ENCODE data around the gene BSG.

BSG gene

GRCh38 chr19:570251-570686, 2.1 kb upstream of the BSG start:
- TF ChIP-seq JUND (IDR thresholded peaks at IDR 0.05; ENCODE audit: low read depth) = no peak
- in situ Hi-C loops (cut with HindIII; ENCODE audit: low pct_unique_long_range_greater_than_20kb, low sequenced_read_pairs) = no loop called here
- DNase-seq (ENCODE audit: low read depth in 1 of 2, low spot score in 1 of 2) = peak in 1 of 2 experiments; percentile 60

- in situ Hi-C loops (cut with HindIII; ENCODE audit: low pct_unique_long_range_greater_than_20kb, low sequenced_read_pairs) = no loop called here
- peak; percentile 68 to 97 for DNase-seq (ENCODE audit: low read depth in 1 of 2, low spot score in 1 of 2)
- TF ChIP-seq JUND (IDR thresholded peaks at IDR 0.05; ENCODE audit: low read depth) = no peak
Observed at GRCh38 chr19:570937-571565, 1.3 kb upstream of the BSG start.

GRCh38 chr19:571566-571974, 826 bp upstream of the BSG start:
- DNase-seq (ENCODE audit: low read depth in 1 of 2, low spot score in 1 of 2) = peak in 1 of 2 experiments; percentile 73
- TF ChIP-seq JUND (IDR thresholded peaks at IDR 0.05; ENCODE audit: low read depth) = no peak
- in situ Hi-C loops (cut with HindIII; ENCODE audit: low pct_unique_long_range_greater_than_20kb, low sequenced_read_pairs) = no loop called here

GRCh38 chr19:572743-573518, 535 bp downstream of the BSG start:
- in situ Hi-C loops (cut with HindIII; ENCODE audit: low pct_unique_long_range_greater_than_20kb, low sequenced_read_pairs) = no loop called here
- peak in 1 of 2 experiments; percentile 56 for DNase-seq (ENCODE audit: low read depth in 1 of 2, low spot score in 1 of 2)
- no peak for TF ChIP-seq JUND (IDR thresholded peaks at IDR 0.05; ENCODE audit: low read depth)

- no peak for TF ChIP-seq JUND (IDR thresholded peaks at IDR 0.05; ENCODE audit: low read depth)
- in situ Hi-C loops (cut with HindIII; ENCODE audit: low pct_unique_long_range_greater_than_20kb, low sequenced_read_pairs) = no loop called here
- no peak for DNase-seq (ENCODE audit: low read depth in 1 of 2, low spot score in 1 of 2)
Observed at GRCh38 chr19:573519-573825, 1.1 kb downstream of the BSG start.

GRCh38 chr19:574658-575526, 2.5 kb downstream of the BSG start:
- in situ Hi-C loops (cut with HindIII; ENCODE audit: low pct_unique_long_range_greater_than_20kb, low sequenced_read_pairs) = no loop called here
- no peak for DNase-seq (ENCODE audit: low read depth in 1 of 2, low spot score in 1 of 2)
- no peak for TF ChIP-seq JUND (IDR thresholded peaks at IDR 0.05; ENCODE audit: low read depth)

GRCh38 chr19:575527-576506, 3.4 kb downstream of the BSG start:
- in situ Hi-C loops (cut with HindIII; ENCODE audit: low pct_unique_long_range_greater_than_20kb, low sequenced_read_pairs) = no loop called here
- no peak for DNase-seq (ENCODE audit: low read depth in 1 of 2, low spot score in 1 of 2)
- no peak for TF ChIP-seq JUND (IDR thresholded peaks at IDR 0.05; ENCODE audit: low read depth)

- DNase-seq (ENCODE audit: low read depth in 1 of 2, low spot score in 1 of 2) = no peak
- in situ Hi-C loops (cut with HindIII; ENCODE audit: low pct_unique_long_range_greater_than_20kb, low sequenced_read_pairs) = no loop called here
- TF ChIP-seq JUND (IDR thresholded peaks at IDR 0.05; ENCODE audit: low read depth) = no peak
Observed at GRCh38 chr19:576768-577438, 4.5 kb downstream of the BSG start.

- DNase-seq (ENCODE audit: low read depth in 1 of 2, low spot score in 1 of 2) = no peak
- in situ Hi-C loops (cut with HindIII; ENCODE audit: low pct_unique_long_range_greater_than_20kb, low sequenced_read_pairs) = no loop called here
- no peak for TF ChIP-seq JUND (IDR thresholded peaks at IDR 0.05; ENCODE audit: low read depth)
Observed at GRCh38 chr19:577439-578392, 5.3 kb downstream of the BSG start.

GRCh38 chr19:579111-579841, 6.9 kb downstream of the BSG start:
- DNase-seq (ENCODE audit: low read depth in 1 of 2, low spot score in 1 of 2) = no peak
- in situ Hi-C loops (cut with HindIII; ENCODE audit: low pct_unique_long_range_greater_than_20kb, low sequenced_read_pairs) = no loop called here
- no peak for TF ChIP-seq JUND (IDR thresholded peaks at IDR 0.05; ENCODE audit: low read depth)

Data from T47D (cell line).